Neural cell (in vitro differentiated cells): ENCODE measurements around the gene CHCHD1. TPM values are rescaled to one million over a fixed set of nuclear protein-coding genes. Genes with fewer than 3 reads are reported as not detected.

Experiments used
- H2AFZ ChIP-seq: fragments of 200-600, 300-800 bp; sonication (generic), shearing (Covaris generic); 2 replicates; pipeline ENCODE4 v1.6.0; 2014; ENCODE audit warnings: low read depth, mild to moderate bottlenecking, antibody characterized with exemption, low read length, moderate library complexity
- H3F3A ChIP-seq: fragments of 200-600 bp; shearing (Covaris generic); 2 replicates; pipeline ENCODE4 v1.6.1; 2016; ENCODE audit warnings: mild to moderate bottlenecking, moderate library complexity, mixed read lengths, antibody characterized with exemption, low read length; ENCODE audit not compliant: insufficient read depth, poor library complexity, severe bottlenecking
- H3K27ac ChIP-seq: fragments of 200-600, 300-800 bp; sonication (generic), shearing (Covaris generic); 2 replicates; pipeline ENCODE4 v1.5.1; 2014; ENCODE audit warnings: mild to moderate bottlenecking, low read length, moderate library complexity
- H3K27me3 ChIP-seq: fragments of 300-800, 200-600 bp; sonication (generic), shearing (Covaris generic); 2 replicates; pipeline ENCODE4 v1.6.0; 2014; ENCODE audit warnings: mild to moderate bottlenecking, low read depth, low read length, moderate library complexity; ENCODE audit not compliant: insufficient read depth
- H3K36me3 ChIP-seq: fragments of 300-800, 200-600 bp; sonication (generic), shearing (Covaris generic); 2 replicates; pipeline ENCODE4 v1.5.1; 2014; ENCODE audit warnings: mild to moderate bottlenecking, antibody characterized with exemption, low read length, moderate library complexity; ENCODE audit not compliant: insufficient read depth
- H3K4me2 ChIP-seq: fragments of 300-800, 200-600 bp; sonication (generic), shearing (Covaris generic); 2 replicates; pipeline ENCODE4 v1.6.0; 2014; ENCODE audit warnings: mild to moderate bottlenecking, low read length
- H3K4me3 ChIP-seq: fragments of 300-800, 200-600 bp; sonication (generic), shearing (Covaris generic); 2 replicates; pipeline ENCODE4 v1.5.1; 2014; ENCODE audit warnings: mild to moderate bottlenecking, low read length, moderate library complexity
- H3K79me2 ChIP-seq: fragments of 200-600 bp; shearing (Covaris generic); replicated peaks from 2 replicates; pipeline ENCODE4 v1.6.0; 2014; ENCODE audit warnings: mild to moderate bottlenecking, low read length, moderate library complexity; ENCODE audit not compliant: insufficient read depth
- H3K9ac ChIP-seq: fragments of 300-800, 200-600 bp; sonication (generic), shearing (Covaris generic); 2 replicates; pipeline ENCODE4 v1.6.1; 2016; ENCODE audit warnings: mild to moderate bottlenecking, low read length, mixed read lengths
- H3K9me2 ChIP-seq: fragments of 200-600 bp; shearing (Covaris generic); 2 replicates; pipeline ENCODE4 v1.6.1; 2016; ENCODE audit warnings: mild to moderate bottlenecking, low read length, mixed read lengths; ENCODE audit not compliant: insufficient read depth
- H3K9me3 ChIP-seq: fragments of 200-600, 300-800 bp; sonication (generic), shearing (Covaris generic); 2 replicates; pipeline ENCODE4 v1.6.1; 2016; ENCODE audit warnings: mild to moderate bottlenecking, mixed run types, low read length, moderate library complexity, mixed read lengths
- H4K20me1 ChIP-seq: fragments of 200-600 bp; shearing (Covaris generic); 2 replicates; pipeline ENCODE4 v1.6.1; 2016; ENCODE audit warnings: mild to moderate bottlenecking, mixed run types; ENCODE audit not compliant: insufficient read depth
- CTCF ChIP-seq: fragments of 450-650 bp; IDR thresholded peaks from 2 replicates; pipeline ENCODE4 v1.5.1; 2014; ENCODE audit warnings: antibody characterized with exemption, mild to moderate bottlenecking, moderate library complexity; ENCODE audit not compliant: poor library complexity, severe bottlenecking
- EP300 ChIP-seq: fragments of 450-650 bp; conservative IDR thresholded peaks from 2 replicates; pipeline ENCODE4 v1.6.1; 2014; ENCODE audit warnings: antibody characterized with exemption, mild to moderate bottlenecking, moderate library complexity; ENCODE audit not compliant: poor library complexity, severe bottlenecking
- EZH2 ChIP-seq: fragments of 200-600, 300-800 bp; shearing (Covaris generic), sonication (generic); IDR thresholded peaks from 2 replicates; pipeline ENCODE4 v1.6.1; 2014; ENCODE audit warnings: antibody characterized with exemption, low read length, borderline replicate concordance, mild to moderate bottlenecking; ENCODE audit not compliant: insufficient read depth, poor library complexity, severe bottlenecking
- MXI1 ChIP-seq: fragments of 450-650 bp; conservative IDR thresholded peaks from 2 replicates; pipeline ENCODE4 v1.6.1; 2014; ENCODE audit warnings: antibody characterized with exemption, mild to moderate bottlenecking; ENCODE audit not compliant: poor library complexity, severe bottlenecking
- POLR2AphosphoS5 ChIP-seq: IDR thresholded peaks from 2 replicates; pipeline ENCODE4 v1.6.1; 2012
- RAD21 ChIP-seq: fragments of 450-650 bp; conservative IDR thresholded peaks from 2 replicates; pipeline ENCODE4 v1.6.1; 2014; ENCODE audit warnings: antibody characterized with exemption, mild to moderate bottlenecking, moderate library complexity
- REST ChIP-seq: IDR thresholded peaks from 2 replicates; pipeline ENCODE4 v1.6.1; 2012; ENCODE audit warnings: borderline replicate concordance
- SMC3 ChIP-seq: fragments of 450-650 bp; conservative IDR thresholded peaks from 2 replicates; pipeline ENCODE4 v1.6.1; 2014; ENCODE audit warnings: antibody characterized with exemption, mild to moderate bottlenecking, moderate library complexity; ENCODE audit not compliant: poor library complexity
- TAF1 ChIP-seq: IDR thresholded peaks from 2 replicates; pipeline ENCODE4 v1.6.1; 2012; ENCODE audit warnings: low read depth
- polyA plus RNA-seq: library from polyadenylated mRNA; depleted of rRNA; stranded (reverse); fragments of >200 nt; gene quantifications from 2 replicates; pipeline ENCODE4 v1.2.3, GENCODE V29; 2014

The CHCHD1 gene
- polyA plus RNA-seq, 1 donor from 2014 or later: 82.5 TPM

GRCh38 chr10:73789659-73790055, 7.8 kb downstream of the CHCHD1 start:
- Histone ChIP-seq H3K79me2 (peaks cover 26% of the 10 kb centered on the region), H3K9me2 (no peaks in the 10 kb centered on the region), H3K9me3 (no peaks in the 10 kb centered on the region), H3K4me3 (no peak overlapping the region), H3K27ac (no peak overlapping the region), H3K36me3 (no peaks in the 10 kb centered on the region), H4K20me1 (peaks cover 3% of the 10 kb centered on the region), H3K4me2 (no peak overlapping the region), H3F3A (no peaks in the 10 kb centered on the region), H2AFZ (no peak overlapping the region), H3K27me3 (no peaks in the 10 kb centered on the region), H3K9ac (no peak overlapping the region)
- TF ChIP-seq EZH2 (no peak), MXI1 (no peak), RAD21 (no peak), TAF1 (no peak), REST (no peak), CTCF (no peak), POLR2AphosphoS5 (no peak), EP300 (no peak), SMC3 (no peak)

GRCh38 chr10:73790886-73791625, 9.2 kb downstream of the CHCHD1 start:
- Histone ChIP-seq H3K27me3 (no peaks in the 10 kb centered on the region), H3K9me3 (no peaks in the 10 kb centered on the region), H3K27ac (no peak overlapping the region), H4K20me1 (peaks cover 3% of the 10 kb centered on the region), H3K4me2 (no peak overlapping the region), H2AFZ (no peak overlapping the region), H3K9ac (no peak overlapping the region), H3K36me3 (no peaks in the 10 kb centered on the region), H3K79me2 (peaks cover 20% of the 10 kb centered on the region), H3K9me2 (no peaks in the 10 kb centered on the region), H3F3A (no peaks in the 10 kb centered on the region), H3K4me3 (no peak overlapping the region)
- no peak for TF ChIP-seq EP300
- TF ChIP-seq TAF1: no peak
- TF ChIP-seq REST: no peak
- no peak for TF ChIP-seq POLR2AphosphoS5
- no peak for TF ChIP-seq CTCF
- TF ChIP-seq EZH2: no peak
- TF ChIP-seq MXI1: no peak
